Uterus (tissue), 4 donors: Measurements from ENCODE around the gene MSANTD3. TPM values are rescaled to one million over a fixed set of nuclear protein-coding genes. Genes with fewer than 3 reads are reported as not detected.

Source experiments
- DNase-seq, 2 donors: peaks; one replicate each; pipeline ENCODE4 v3.0.0-alpha.2; 2019 to 2020
- H3K27ac ChIP-seq, 2 donors: fragments of 200-600 bp; sonication (generic); 1 replicate in 1 of 2; 2 replicates in 1 of 2; pipeline ENCODE4 v1.5.1; 2016 to 2018
- H3K27me3 ChIP-seq, 2 donors: fragments of 200-600 bp; sonication (generic); one replicate each; pipeline ENCODE4 v1.5.1; 2018 to 2019; ENCODE audit warnings: control low read depth in 1 of 2
- H3K36me3 ChIP-seq, 2 donors: fragments of 200-600 bp; sonication (generic); one replicate each; pipeline ENCODE4 v1.5.1; 2019; ENCODE audit warnings: control low read depth in 1 of 2
- H3K4me1 ChIP-seq, 2 donors: fragments of 200-600 bp; sonication (generic); one replicate each; pipeline ENCODE4 v1.5.1; 2018 to 2019; ENCODE audit warnings: control low read depth in 1 of 2
- H3K4me3 ChIP-seq, 2 donors: fragments of 200-600 bp; sonication (generic); 1 replicate in 1 of 2; 2 replicates in 1 of 2; pipeline ENCODE4 v1.5.1; 2018 to 2019; ENCODE audit warnings: mild to moderate bottlenecking in 1 of 2
- H3K9me3 ChIP-seq, 2 donors: fragments of 200-600 bp; sonication (generic); one replicate each; pipeline ENCODE4 v1.5.1; 2019; ENCODE audit warnings: control low read depth in 1 of 2
- CTCF ChIP-seq, 4 experiments: fragments of 200-600 bp in 2 of 4; fragments of 450-650 bp in 2 of 4; sonication (generic) in 2 of 4; IDR thresholded peaks; one replicate each; pipeline ENCODE4 v1.5.1; 2016 to 2019; ENCODE audit warnings: antibody characterized with exemption in 4 of 4, mild to moderate bottlenecking in 2 of 4, moderate library complexity in 1 of 4
- POLR2A ChIP-seq, 2 donors: fragments of 450-650 bp; IDR thresholded peaks; one replicate each; pipeline ENCODE4 v1.6.1; 2016; ENCODE audit warnings: antibody characterized with exemption in 2 of 2, mild to moderate bottlenecking in 1 of 2, moderate library complexity in 1 of 2
- intact Hi-C: fragments of 100-400 bp; cut with DNase I; formaldehyde crosslinking; loops from one replicate; pipeline ENCODE4 v1.15.1; 2023; ENCODE audit warnings: low total_unique reads
- total RNA-seq, 4 donors: library from RNA; depleted of rRNA in 3 of 4; stranded (reverse); fragments of >200 nt in 3 of 4; gene quantifications; one replicate each; pipeline versions ENCODE4 v1.1.0 to v1.2.4, GENCODE V29; 2014 to 2023
- donor health status: DM: yes; HTN: yes; CAD: no.

Gene MSANTD3
- total RNA-seq, 4 donors from 2014 or later, result 7.4 to 28.1 (median 20.2) TPM

GRCh38 chr9:100492952-100493351 is 66.0 kb downstream of the MSANTD3 start:
- no peaks in the 10 kb centered on the region for H3K27me3 ChIP-seq
- no peak overlapping the region for H3K4me3 ChIP-seq
- H3K36me3 ChIP-seq, result no peaks in the 10 kb centered on the region
- no peaks in the 10 kb centered on the region for H3K4me1 ChIP-seq
- intact Hi-C loops, result no loop called here
- H3K9me3 ChIP-seq, result no peaks in the 10 kb centered on the region
- TF ChIP-seq POLR2A (IDR thresholded peaks at IDR 0.05) (no peak), CTCF (IDR thresholded peaks at IDR 0.05) (no peak)
- no peak overlapping the region for H3K27ac ChIP-seq
- DNase-seq, result no peak

- Histone ChIP-seq H3K4me3 (no peak overlapping the region), H3K27me3 (no peaks in the 10 kb centered on the region), H3K4me1 (no peaks in the 10 kb centered on the region), H3K27ac (no peak overlapping the region), H3K36me3 (no peaks in the 10 kb centered on the region), H3K9me3 (no peaks in the 10 kb centered on the region)
- no peak for DNase-seq
- TF ChIP-seq CTCF (IDR thresholded peaks at IDR 0.05) (no peak), POLR2A (IDR thresholded peaks at IDR 0.05) (no peak)
- intact Hi-C loops, result no loop called here
These were observed 71.6 kb downstream of the MSANTD3 start for GRCh38 chr9:100498592-100498991.

GRCh38 chr9:100499460-100499859 is 72.5 kb downstream of the MSANTD3 start:
- intact Hi-C loops, result no loop called here
- TF ChIP-seq CTCF (IDR thresholded peaks at IDR 0.05), result no peak
- TF ChIP-seq POLR2A (IDR thresholded peaks at IDR 0.05), result no peak
- Histone ChIP-seq H3K4me3 (no peak overlapping the region), H3K9me3 (no peaks in the 10 kb centered on the region), H3K27ac (no peak overlapping the region), H3K4me1 (no peaks in the 10 kb centered on the region), H3K36me3 (no peaks in the 10 kb centered on the region), H3K27me3 (no peaks in the 10 kb centered on the region)
- no peak for DNase-seq

- Histone ChIP-seq H3K4me3 (no peak overlapping the region), H3K4me1 (no peaks in the 10 kb centered on the region), H3K9me3 (no peaks in the 10 kb centered on the region), H3K36me3 (no peaks in the 10 kb centered on the region), H3K27ac (no peak overlapping the region), H3K27me3 (no peaks in the 10 kb centered on the region)
- intact Hi-C loops, result no loop called here
- no peak for TF ChIP-seq POLR2A (IDR thresholded peaks at IDR 0.05)
- TF ChIP-seq CTCF (IDR thresholded peaks at IDR 0.05), result no peak
- DNase-seq, result no peak
These were observed 72.9 kb downstream of the MSANTD3 start for GRCh38 chr9:100499866-100500265.

Other genes with a start within 250 kb of the MSANTD3 start
- 10 to 100 TPM; 17.9 to 48.0 (median 21.2) TPM for gene TEX10, start 74.2 kb upstream of the MSANTD3 start, total RNA-seq
- gene TMEFF1, start 46.0 kb downstream of the MSANTD3 start, total RNA-seq, result 1 to 10 TPM in 1 of 4 donors, not detected in 3; 8.4 TPM
- 1 to 10 TPM in 1 of 4 donors, under 1 TPM in 2, not detected in 1; 0.26 to 2.1 (median 0.64) TPM for gene CAVIN4, start 150.9 kb downstream of the MSANTD3 start, total RNA-seq